Keratinocyte (primary cell): ENCODE measurements around the gene SLC25A47. TPM values are rescaled to one million over a fixed set of nuclear protein-coding genes. Genes with fewer than 3 reads are reported as not detected.

Experiments
- DNase-seq: peaks from one replicate; pipeline ENCODE4 v3.0.0-alpha.2; 2011; ENCODE audit warnings: low read depth, missing footprints, low spot score
- FAIRE-seq: peaks from 2 replicates; lab custom pipeline; 2011; peaks lifted over from hg19 to GRCh38; lab: Jason Lieb, UNC
- H2AFZ ChIP-seq: 2 replicates; pipeline ENCODE4 v1.6.0; 2012; ENCODE audit warnings: low read length, control low read depth, inconsistent platforms; ENCODE audit not compliant: control insufficient read depth
- H3K27ac ChIP-seq: 2 replicates; pipeline ENCODE4 v1.5.1; 2011; ENCODE audit warnings: low read length; ENCODE audit not compliant: control insufficient read depth, insufficient read depth
- H3K27me3 ChIP-seq: 3 replicates; pipeline ENCODE4 v1.6.0; 2011; ENCODE audit warnings: low read length; ENCODE audit not compliant: control insufficient read depth, insufficient read depth; ENCODE audit errors: extremely low read depth
- H3K36me3 ChIP-seq, 2 experiments: 2 replicates in 1 of 2; 3 replicates in 1 of 2; pipeline ENCODE4 v1.5.1; 2011; ENCODE audit warnings: low read length in 2 of 2, mild to moderate bottlenecking in 1 of 2; ENCODE audit not compliant: control insufficient read depth in 2 of 2, insufficient read depth in 2 of 2; ENCODE audit errors: extremely low read depth in 1 of 2
- H3K4me1 ChIP-seq: 3 replicates; pipeline ENCODE4 v1.5.1; 2011; ENCODE audit warnings: low read length; ENCODE audit not compliant: control insufficient read depth, insufficient read depth; ENCODE audit errors: extremely low read depth
- H3K4me2 ChIP-seq: 3 replicates; pipeline ENCODE4 v1.6.0; 2011; ENCODE audit warnings: low read depth, low read length; ENCODE audit not compliant: control insufficient read depth, insufficient read depth; ENCODE audit errors: extremely low read depth
- H3K4me3 ChIP-seq, 3 experiments: fragments of 200-600 bp in 1 of 3; sonication (generic) in 1 of 3; 2 replicates in 2 of 3; 3 replicates in 1 of 3; pipeline ENCODE4 v1.5.1; 2011 to 2016; ENCODE audit warnings: low read length in 3 of 3, mild to moderate bottlenecking in 3 of 3, control low read depth in 2 of 3, inconsistent platforms in 1 of 3, low read depth in 1 of 3, mixed read lengths in 1 of 3, mixed run types in 1 of 3, moderate library complexity in 1 of 3; ENCODE audit not compliant: control insufficient read depth in 2 of 3, insufficient read depth in 2 of 3; ENCODE audit errors: extremely low read depth in 1 of 3
- H3K79me2 ChIP-seq: 2 replicates; pipeline ENCODE4 v1.6.0; 2012; ENCODE audit warnings: low read length; ENCODE audit not compliant: control insufficient read depth, insufficient read depth
- H3K9ac ChIP-seq: 3 replicates; pipeline ENCODE4 v1.6.0; 2011; ENCODE audit warnings: low read length; ENCODE audit not compliant: control insufficient read depth, insufficient read depth; ENCODE audit errors: extremely low read depth
- H3K9me1 ChIP-seq: 3 replicates; pipeline ENCODE4 v1.6.0; 2011; ENCODE audit warnings: low read length; ENCODE audit not compliant: control insufficient read depth, insufficient read depth; ENCODE audit errors: extremely low read depth
- H3K9me3 ChIP-seq: 2 replicates; pipeline ENCODE4 v1.5.1; 2012; ENCODE audit warnings: low read depth, low read length; ENCODE audit not compliant: control insufficient read depth
- H4K20me1 ChIP-seq: 3 replicates; pipeline ENCODE4 v1.6.0; 2011; ENCODE audit warnings: low read length; ENCODE audit not compliant: control insufficient read depth, insufficient read depth; ENCODE audit errors: extremely low read depth
- EZH2 ChIP-seq: IDR thresholded peaks from one replicate; pipeline ENCODE4 v1.6.1; 2012; ENCODE audit warnings: inconsistent platforms, mild to moderate bottlenecking, low read length, moderate library complexity
- dilution Hi-C: fragments of 300-500 bp; cut with MboI; formaldehyde crosslinking; loops from one replicate; pipeline ENCODE4 v1.7.0; 2020; ENCODE audit warnings: low sequenced_read_pairs; ENCODE audit not compliant: extremely low pct_ligation_motif_present
- polyA plus RNA-seq, 5 experiments: library from polyadenylated mRNA; depleted of rRNA in 3 of 5; stranded (reverse) in 3 of 5; stranded (forward) in 1 of 5; unstranded in 1 of 5; fragments of >200 nt; gene quantifications; 1 replicate in 1 of 5; 2 replicates in 3 of 5; 3 replicates in 1 of 5; pipeline versions ENCODE4 v1.2.1 to v1.2.3, GENCODE V29; 2011 to 2012; ENCODE audit warnings: missing spikeins in 2 of 5, low read depth in 1 of 5, low replicate concordance in 1 of 5
- TF ChIP-seq, protein P1 (sequence below), 3 experiments: IDR thresholded peaks in 1 of 3; conservative IDR thresholded peaks in 1 of 3; optimal IDR thresholded peaks in 1 of 3; 2 replicates in 2 of 3; 3 replicates in 1 of 3; pipeline versions ENCODE3 to v1.5.1; 2011; ENCODE audit warnings: low read length in 3 of 3, mild to moderate bottlenecking in 3 of 3, moderate library complexity in 2 of 3, control low read depth in 1 of 3, inconsistent platforms in 1 of 3; ENCODE audit not compliant: insufficient read depth in 2 of 3; ENCODE audit errors: extremely low read depth in 1 of 3

The SLC25A47 gene
- polyA plus RNA-seq, 1 donor (not counting 4 experiments of a cell fraction or from before 2014, with no cell fraction given), result not detected

DNA sequence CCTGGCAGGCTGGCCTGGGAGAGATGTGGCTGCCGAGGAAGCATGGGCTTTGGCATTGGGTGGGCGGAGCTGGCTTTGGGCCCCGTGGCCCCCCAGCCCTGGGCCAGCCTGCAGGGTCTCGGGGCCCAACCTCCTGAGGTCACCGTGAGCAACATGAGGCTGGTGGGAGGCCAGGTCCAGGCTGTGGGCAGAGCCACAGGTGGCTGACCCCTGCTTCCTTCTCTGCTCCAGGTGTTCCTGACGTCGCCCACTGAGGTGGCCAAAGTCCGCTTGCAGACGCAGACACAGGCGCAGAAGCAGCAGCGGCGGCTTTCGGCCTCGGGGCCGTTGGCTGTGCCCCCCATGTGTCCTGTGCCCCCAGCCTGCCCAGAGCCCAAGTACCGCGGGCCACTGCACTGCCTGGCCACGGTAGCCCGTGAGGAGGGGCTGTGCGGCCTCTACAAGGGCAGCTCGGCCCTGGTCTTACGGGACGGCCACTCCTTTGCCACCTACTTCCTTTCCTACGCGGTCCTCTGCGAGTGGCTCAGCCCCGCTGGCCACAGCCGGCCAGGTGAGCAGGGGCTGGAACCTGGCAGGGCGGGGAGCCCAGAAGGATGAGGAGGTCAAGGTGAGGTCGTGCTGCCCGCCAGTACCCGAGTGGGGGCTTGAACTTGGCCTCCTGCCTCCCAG is 5.5 kb downstream of the SLC25A47 start:
- no peak for TF ChIP-seq EZH2
- TF ChIP-seq, protein P1, sequence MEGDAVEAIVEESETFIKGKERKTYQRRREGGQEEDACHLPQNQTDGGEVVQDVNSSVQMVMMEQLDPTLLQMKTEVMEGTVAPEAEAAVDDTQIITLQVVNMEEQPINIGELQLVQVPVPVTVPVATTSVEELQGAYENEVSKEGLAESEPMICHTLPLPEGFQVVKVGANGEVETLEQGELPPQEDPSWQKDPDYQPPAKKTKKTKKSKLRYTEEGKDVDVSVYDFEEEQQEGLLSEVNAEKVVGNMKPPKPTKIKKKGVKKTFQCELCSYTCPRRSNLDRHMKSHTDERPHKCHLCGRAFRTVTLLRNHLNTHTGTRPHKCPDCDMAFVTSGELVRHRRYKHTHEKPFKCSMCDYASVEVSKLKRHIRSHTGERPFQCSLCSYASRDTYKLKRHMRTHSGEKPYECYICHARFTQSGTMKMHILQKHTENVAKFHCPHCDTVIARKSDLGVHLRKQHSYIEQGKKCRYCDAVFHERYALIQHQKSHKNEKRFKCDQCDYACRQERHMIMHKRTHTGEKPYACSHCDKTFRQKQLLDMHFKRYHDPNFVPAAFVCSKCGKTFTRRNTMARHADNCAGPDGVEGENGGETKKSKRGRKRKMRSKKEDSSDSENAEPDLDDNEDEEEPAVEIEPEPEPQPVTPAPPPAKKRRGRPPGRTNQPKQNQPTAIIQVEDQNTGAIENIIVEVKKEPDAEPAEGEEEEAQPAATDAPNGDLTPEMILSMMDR (optimal IDR thresholded peaks at IDR 0.05 in 1 of 3, IDR thresholded peaks at IDR 0.05 in 1 of 3, conservative IDR thresholded peaks at IDR 0.05 in 1 of 3; ENCODE audit: extremely low read depth in 1 of 3, insufficient read depth in 2 of 3, low read length in 3 of 3), result no peak
- FAIRE-seq (no peak), DNase-seq (no peak)
- Histone ChIP-seq H3K36me3 (peaks cover 0 to 3% of the 10 kb centered on the region in 2 experiments), H3K9ac (no peak overlapping the region), H3K9me1 (no peaks in the 10 kb centered on the region), H4K20me1 (no peaks in the 10 kb centered on the region), H3K27me3 (peaks cover 2% of the 10 kb centered on the region), H3K4me1 (no peaks in the 10 kb centered on the region), H3K79me2 (no peaks in the 10 kb centered on the region), H3K4me2 (no peak overlapping the region), H2AFZ (no peak overlapping the region), H3K9me3 (no peaks in the 10 kb centered on the region), H3K4me3 (no peak overlapping the region), H3K27ac (no peak overlapping the region)
- dilution Hi-C loops, result no loop called here

DNA sequence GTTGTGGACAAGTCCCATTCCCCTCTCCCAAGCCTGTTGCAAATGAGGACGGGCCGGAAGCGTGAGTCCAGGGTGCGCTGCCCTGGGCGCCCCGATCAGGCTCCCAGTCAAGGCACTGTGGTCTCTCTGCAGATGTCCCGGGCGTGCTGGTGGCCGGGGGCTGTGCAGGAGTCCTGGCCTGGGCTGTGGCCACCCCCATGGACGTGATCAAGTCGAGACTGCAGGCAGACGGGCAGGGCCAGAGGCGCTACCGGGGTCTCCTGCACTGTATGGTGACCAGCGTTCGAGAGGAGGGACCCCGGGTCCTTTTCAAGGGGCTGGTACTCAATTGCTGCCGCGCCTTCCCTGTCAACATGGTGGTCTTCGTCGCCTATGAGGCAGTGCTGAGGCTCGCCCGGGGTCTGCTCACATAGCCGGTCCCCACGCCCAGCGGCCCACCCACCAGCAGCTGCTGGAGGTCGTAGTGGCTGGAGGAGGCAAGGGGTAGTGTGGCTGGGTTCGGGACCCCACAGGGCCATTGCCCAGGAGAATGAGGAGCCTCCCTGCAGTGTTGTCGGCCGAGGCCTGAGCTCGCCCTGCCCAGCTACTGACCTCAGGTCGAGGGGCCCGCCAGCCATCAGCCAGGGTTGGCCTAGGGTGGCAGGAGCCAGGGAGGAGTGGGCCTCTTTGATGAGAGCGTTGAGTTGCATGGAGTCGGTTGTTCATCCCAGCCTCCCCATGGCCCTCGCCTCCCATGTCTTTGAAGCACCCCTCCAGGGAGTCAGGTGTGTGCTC is 6.3 kb downstream of the SLC25A47 start:
- Histone ChIP-seq H3K36me3 (peaks cover 2 to 3% of the 10 kb centered on the region in 2 experiments), H3K9me3 (no peaks in the 10 kb centered on the region), H4K20me1 (no peaks in the 10 kb centered on the region), H3K27me3 (peaks cover 2% of the 10 kb centered on the region), H3K27ac (no peak overlapping the region), H3K9ac (no peak overlapping the region), H3K4me2 (no peak overlapping the region), H3K4me1 (no peaks in the 10 kb centered on the region), H2AFZ (no peak overlapping the region), H3K79me2 (no peaks in the 10 kb centered on the region), H3K4me3 (no peak overlapping the region), H3K9me1 (no peaks in the 10 kb centered on the region)
- no peak for DNase-seq
- dilution Hi-C loops, result no loop called here
- no peak for FAIRE-seq
- TF ChIP-seq, protein P1 (optimal IDR thresholded peaks at IDR 0.05 in 1 of 3, IDR thresholded peaks at IDR 0.05 in 1 of 3, conservative IDR thresholded peaks at IDR 0.05 in 1 of 3; ENCODE audit: extremely low read depth in 1 of 3, insufficient read depth in 2 of 3, low read length in 3 of 3), result no peak
- no peak for TF ChIP-seq EZH2
